ENCODE results near the gene BTRC.
"Not testable (repeated sequence)": the region's sequence is repeated elsewhere in the genome, so short reads cannot be mapped to it uniquely, and the experiment has no call there.

Gene BTRC

DNA sequence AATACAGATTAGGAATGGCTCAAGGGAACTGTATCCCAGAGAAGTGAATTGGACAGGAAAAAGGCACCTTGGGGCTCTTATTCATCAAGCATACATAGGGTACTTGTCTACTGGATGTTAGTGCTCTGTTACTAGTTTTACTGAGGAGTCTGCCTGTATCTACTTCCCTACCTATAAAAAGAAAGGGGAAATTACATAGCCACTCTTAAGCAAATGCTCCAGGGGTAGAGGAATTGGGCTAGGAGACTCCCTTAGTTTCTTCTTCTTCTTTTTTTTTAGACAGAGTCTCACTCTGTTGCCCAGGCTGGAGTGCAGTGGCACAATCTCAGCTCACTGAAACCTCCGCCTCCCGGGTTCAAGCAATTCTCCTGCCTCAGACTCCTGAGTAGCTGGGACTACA lies 239.4 kb downstream of the BTRC start:
- DNase-seq = not testable (repeated sequence)

DNA sequence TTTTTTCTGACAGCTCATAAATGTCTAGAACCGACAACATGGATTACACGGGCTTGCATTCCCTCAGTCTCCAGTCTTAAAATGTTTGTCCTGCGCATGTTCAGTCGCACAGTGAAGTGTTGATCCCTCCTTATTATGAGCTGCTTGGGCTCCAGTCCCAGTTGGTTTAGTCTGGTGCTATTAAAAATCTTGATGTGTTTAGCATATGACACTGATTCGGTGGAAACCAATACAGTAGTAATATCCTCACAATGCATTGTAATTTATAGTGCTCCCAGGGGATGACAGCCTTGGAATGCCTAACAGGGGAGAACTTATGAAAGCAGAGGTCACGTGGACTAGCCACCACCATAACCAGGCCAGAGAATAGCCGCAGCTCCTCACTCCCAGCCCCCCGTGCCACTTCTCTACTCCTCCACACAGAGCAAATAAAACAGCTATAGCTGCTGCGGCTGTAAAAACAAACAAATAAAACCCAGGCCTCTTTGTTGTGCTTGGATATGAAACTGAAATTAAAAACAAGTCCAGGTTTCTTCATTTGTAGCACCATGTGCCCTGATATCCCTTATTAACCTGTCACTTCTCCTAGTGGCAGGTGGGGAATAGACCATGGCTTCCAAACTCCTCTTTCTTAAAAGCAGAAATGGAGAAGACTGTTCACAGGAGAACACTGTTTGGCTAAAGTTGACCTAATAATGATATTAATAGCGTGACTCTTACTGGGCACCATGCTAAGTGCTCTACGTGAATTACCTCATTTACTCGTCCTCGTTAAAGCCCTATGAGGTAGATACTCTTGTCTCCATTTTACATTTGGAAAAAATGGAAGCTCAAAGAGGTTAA lies 241.8 kb downstream of the BTRC start:
- DNase-seq = no peak

DNA sequence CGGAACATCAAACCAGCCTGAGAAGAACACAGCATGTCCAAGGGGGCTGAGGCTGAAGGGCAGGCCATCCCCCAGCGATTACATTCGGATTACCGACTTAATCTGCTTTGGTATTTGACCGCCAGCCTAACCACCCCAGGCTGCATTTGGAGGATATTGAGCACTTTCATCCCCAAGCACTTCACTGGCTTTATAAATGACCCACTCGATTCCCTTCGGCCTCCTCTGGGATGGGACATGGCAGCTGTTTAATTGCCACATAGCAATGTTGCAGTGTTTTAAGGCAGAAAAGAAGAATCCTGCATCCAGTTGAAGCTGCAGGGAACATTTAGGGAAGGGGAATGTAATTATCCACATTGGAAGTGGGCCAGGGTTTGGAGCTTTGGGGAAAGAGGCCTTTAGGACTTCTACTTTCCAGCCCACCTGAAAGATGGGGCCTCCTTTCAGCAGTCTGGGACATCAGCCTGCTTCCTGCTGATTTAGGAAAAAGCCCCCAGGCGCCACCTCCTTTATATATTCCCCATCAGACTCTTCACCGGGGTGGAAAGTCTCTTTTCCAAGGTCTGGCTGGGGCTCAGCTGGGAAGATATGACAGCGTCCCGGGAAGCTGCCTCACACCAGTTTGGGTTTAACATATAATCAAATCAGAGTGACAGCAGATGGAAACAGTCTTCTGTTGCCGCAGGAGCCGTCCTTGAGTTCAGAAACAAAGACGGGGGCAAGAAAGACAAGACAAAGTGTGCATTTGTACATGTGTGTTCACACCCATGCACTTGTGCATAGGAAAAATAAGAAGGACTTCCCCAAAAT lies 243.3 kb downstream of the BTRC start:
- no peak for DNase-seq

DNA sequence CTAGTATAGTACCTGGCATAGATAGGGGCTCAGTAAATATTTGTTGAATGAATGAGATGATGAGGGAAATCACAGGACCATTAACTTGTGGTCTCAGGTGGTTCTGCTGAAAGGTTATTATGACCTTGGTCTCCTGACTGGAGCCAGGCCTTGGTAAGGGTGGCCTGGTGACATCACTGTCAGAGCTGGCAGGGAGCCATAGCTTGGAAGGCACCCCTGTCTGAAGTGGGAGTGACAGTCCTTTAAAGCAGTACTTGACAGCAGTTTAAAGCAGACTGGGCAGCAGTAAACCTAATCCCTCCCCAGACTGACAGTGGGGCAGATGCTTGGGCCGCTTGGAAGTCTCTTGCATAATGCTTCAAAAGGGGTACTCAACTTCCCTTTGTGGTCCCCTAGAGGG lies 247.6 kb downstream of the BTRC start:
- no peak for DNase-seq

DNA sequence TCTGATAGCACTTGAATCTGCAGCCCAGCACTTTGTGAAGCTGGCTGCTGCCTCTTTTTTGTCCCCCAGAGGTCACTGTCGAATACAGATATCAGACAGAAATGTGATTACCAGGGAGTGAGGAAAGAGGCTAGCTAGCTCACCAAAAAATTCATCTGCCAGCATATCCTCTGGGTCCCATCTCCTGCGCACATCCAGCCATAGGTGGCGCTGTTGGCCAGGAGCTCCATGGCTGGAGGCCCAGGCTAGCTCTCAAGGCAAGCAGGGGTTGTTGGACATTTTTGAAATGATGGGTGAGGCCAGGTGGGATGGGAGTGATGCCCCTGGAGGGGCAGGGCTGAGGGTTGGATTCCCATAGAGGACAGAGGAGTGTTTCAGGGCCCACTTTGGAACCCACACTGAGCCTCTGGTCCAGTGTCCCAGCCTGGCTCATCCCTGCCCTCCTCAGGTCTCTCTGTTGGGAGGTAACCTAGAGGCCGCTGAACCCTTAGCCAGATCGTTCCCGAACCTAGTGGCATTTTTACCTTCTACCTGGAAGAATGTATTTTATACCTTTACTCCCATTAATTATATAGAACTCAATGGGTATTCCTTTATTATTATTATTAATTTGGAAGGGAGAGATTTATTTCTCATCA lies 248.9 kb downstream of the BTRC start:
- DNase-seq = peak; percentile 75

All from stimulated activated CD4-positive, alpha-beta T cell treated with anti-CD3 and anti-CD28 coated beads, Interleukin-4, amount 100 ng/mL, for 24 hours (primary cell).